ENCODE results near the gene SLC4A2.

SLC4A2 gene

GRCh38 chr7:151079199-151079910 is 20.0 kb downstream of the SLC4A2 start:
- in situ Hi-C loops (cut with MboI; ENCODE audit: low sequenced_read_pairs), result no loop called here

- in situ Hi-C loops (cut with MboI; ENCODE audit: low sequenced_read_pairs), result no loop called here
Measured at GRCh38 chr7:151080067-151080521, 20.7 kb downstream of the SLC4A2 start.

- in situ Hi-C loops (cut with MboI; ENCODE audit: low sequenced_read_pairs), result no loop called here
Measured at GRCh38 chr7:151080522-151081169, 21.3 kb downstream of the SLC4A2 start, which contains the start of gene FASTK. FASTK (minus strand) TSS chr7:151080809; CDS start chr7:151080766, 43 bp downstream.

- in situ Hi-C loops (cut with MboI; ENCODE audit: low sequenced_read_pairs), result no loop called here
Measured at GRCh38 chr7:151081170-151082101, 22.0 kb downstream of the SLC4A2 start.

GRCh38 chr7:151082141-151083070 is 23.0 kb downstream of the SLC4A2 start:
- in situ Hi-C loops (cut with MboI; ENCODE audit: low sequenced_read_pairs), result no loop called here

GRCh38 chr7:151083071-151083823 is 23.9 kb downstream of the SLC4A2 start, which contains the start of gene TMUB1:
TMUB1 (minus strand) TSS chr7:151083493; CDS start chr7:151082563, 930 bp downstream.
- in situ Hi-C loops (cut with MboI; ENCODE audit: low sequenced_read_pairs), result no loop called here

GRCh38 chr7:151083824-151084160 is 24.4 kb downstream of the SLC4A2 start:
- in situ Hi-C loops (cut with MboI; ENCODE audit: low sequenced_read_pairs), result no loop called here

- in situ Hi-C loops (cut with MboI; ENCODE audit: low sequenced_read_pairs), result no loop called here
Measured at GRCh38 chr7:151085329-151085690, 25.9 kb downstream of the SLC4A2 start.

- in situ Hi-C loops (cut with MboI; ENCODE audit: low sequenced_read_pairs), result no loop called here
Measured at GRCh38 chr7:151085691-151086620, 26.6 kb downstream of the SLC4A2 start, which contains the start of gene AGAP3. AGAP3 (plus strand) TSS chr7:151086475; CDS start chr7:151086742, 267 bp downstream.

GRCh38 chr7:151086802-151087244 is 27.4 kb downstream of the SLC4A2 start:
- in situ Hi-C loops (cut with MboI; ENCODE audit: low sequenced_read_pairs), result no loop called here

- in situ Hi-C loops (cut with MboI; ENCODE audit: low sequenced_read_pairs), result no loop called here
Measured at GRCh38 chr7:151087245-151088018, 28.0 kb downstream of the SLC4A2 start.

GRCh38 chr7:151088019-151088855 is 28.8 kb downstream of the SLC4A2 start:
- in situ Hi-C loops (cut with MboI; ENCODE audit: low sequenced_read_pairs), result no loop called here

- in situ Hi-C loops (cut with MboI; ENCODE audit: low sequenced_read_pairs), result no loop called here
Measured at GRCh38 chr7:151088856-151089699, 29.7 kb downstream of the SLC4A2 start.

GRCh38 chr7:151089893-151090730 is 30.7 kb downstream of the SLC4A2 start:
- in situ Hi-C loops (cut with MboI; ENCODE audit: low sequenced_read_pairs), result no loop called here

- in situ Hi-C loops (cut with MboI; ENCODE audit: low sequenced_read_pairs), result no loop called here
Measured at GRCh38 chr7:151091003-151091402, 31.6 kb downstream of the SLC4A2 start.
